NCI-H345 treated with DMSO at 0.1 percent for 48 hours (cell line): ENCODE results near the gene PARL.
A peak's percentile ranks its signal among the peaks of the same experiment; 100 is the strongest.

ENCODE experiments used
- DNase-seq: peaks from one replicate; lab custom pipeline; 2025; ENCODE audit not compliant: unreplicated experiment; lab: John Stamatoyannopoulos, UW

The PARL gene

DNA sequence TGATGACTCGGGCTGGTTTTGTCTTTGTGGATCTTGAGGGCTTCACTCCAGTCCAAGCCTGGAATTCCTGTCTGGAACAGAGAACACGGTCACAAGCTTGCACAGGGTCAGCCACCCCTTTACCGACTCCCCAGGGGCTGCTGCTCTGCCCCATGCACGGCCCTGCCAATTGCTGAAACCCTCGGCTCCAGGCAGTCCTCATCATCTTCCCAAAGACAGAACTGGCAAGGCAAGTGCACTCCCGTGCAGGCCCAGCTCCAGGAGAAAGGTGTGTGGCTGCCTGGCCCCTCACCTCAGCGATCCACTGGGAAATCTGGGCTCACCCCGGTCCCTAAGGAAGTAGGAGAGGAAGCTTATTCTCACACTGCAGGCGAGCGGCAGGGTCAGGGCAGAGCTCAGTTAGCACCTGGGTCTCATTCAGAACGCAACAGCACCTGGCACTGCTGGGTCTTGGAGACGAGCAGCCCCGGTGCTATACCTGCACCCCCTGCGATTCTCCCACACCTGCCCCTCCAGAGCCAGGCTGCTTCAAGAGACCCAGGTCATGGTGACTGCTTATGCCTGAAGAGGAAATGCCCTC, 66.5 kb downstream of the PARL start:
- DNase-seq = no peak

DNA sequence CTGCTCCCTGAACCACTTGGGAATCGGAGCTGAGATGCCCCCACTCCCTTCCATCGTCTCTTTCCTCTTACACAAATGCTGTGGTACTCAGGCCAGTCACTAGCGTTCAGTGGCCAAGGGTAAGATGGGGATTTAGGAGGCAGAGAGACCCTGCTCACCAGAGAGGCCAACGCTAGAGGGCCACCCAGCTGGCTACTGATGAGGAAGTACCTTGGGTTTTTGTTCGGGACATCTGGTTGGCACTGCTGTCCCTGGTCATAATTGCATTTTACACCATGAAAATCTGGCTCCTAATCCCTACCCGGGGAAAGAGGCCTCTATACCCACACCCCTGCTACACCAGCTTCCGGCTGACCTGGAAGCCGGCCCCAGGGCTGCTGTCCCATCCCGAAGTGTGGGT, 67.0 kb downstream of the PARL start:
- no peak for DNase-seq

DNA sequence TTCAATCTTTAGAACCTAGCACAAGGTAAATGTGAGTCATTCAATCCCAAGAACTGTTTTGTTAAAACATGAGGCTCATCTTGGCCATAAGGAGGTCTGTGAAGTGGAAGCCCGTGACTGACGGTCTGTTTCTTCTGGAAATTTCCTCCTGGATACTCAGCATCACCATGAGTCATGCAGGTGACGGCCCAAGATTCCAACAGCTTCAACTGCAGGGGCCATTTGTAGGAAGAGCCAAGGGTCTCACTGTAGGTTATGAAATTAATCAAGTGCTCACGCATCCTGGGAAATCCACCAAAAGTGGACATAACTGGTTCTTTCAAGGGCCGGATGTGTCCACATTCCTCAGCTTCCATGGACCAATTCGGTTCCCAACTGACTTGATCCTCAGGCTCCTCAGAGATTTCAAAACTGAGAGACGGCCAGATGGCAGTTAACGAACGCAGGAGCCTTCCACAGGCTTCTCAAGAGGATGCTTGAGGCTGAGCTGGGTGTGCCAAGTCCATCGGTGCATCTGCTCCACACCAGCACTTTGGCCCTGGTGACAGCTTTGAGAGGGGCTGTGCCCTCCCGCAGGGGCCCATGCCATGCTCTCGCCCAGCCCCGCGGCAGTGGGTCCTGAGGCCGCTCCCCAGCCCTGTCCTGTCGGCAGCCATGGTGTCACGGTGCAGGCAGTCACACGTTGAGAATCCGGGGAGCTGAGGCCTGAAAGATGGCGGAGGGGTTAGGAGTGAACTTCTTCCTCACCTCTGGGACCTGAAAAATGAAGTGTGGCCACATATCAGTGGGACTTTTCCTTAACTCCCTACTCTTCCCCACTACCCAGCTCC, 67.8 kb downstream of the PARL start:
- no peak for DNase-seq

DNA sequence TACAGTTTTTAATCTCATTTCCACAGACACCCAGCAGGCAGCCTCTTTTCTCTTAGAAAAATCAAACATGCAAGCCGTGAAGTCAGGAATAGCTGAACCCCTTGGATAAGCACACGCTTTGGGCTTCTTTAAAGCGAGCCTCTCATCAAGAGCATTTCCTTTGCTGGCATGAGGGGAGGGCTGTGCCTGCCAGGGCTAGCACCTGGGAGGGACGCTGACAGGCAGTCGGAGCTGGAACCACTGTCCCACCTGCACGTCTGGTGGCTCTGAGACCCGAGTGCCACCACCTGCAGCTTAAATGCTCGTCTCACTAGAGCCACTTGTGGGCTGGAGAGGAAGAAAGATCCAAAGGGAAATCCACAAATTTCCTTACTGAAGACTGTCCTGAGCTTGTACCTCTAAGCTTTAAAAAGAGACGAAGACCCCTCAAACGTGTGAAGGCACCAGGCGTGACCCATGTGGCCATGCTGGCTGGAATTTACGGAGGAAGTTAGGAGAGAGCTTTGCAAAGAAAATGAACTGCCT, 68.7 kb downstream of the PARL start:
- DNase-seq = no peak

DNA sequence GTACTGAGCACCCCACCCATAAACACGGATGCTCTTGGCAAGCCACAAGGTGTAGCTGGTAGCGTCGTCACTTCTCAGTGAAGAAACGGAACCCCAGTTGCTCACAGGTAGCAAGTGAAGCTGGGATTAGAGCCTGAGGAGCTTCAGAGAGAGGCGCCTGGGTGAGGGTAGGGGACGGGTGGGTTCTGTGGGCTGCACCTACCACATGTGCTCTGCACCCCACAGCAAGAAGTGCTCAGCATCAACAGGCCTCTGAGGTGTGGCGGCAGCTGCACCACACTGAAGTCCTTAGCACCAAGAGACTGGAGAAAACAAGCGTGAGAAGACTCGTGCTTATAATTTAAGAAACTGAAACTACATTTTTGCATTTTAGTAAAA, 69.1 kb downstream of the PARL start:
- no peak for DNase-seq

DNA sequence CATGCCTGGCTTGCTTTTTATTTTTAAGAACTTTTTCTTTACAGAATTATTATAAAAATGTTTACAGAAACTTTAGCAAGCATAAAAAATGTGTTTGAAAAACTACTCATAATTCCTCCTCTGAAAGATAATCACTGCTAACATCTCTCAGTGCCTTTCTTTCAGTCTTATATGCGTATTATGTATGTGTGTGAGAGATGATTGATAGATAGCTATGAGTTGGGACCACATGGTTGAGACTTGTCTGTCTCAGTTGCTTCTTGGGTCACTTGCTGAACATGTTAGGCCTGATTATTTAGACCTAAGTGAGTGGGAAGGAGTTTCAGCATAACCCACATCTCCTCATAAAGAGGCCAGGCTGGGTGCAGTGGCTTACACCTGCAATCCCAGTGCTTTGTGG, 70.4 kb downstream of the PARL start:
- no peak for DNase-seq

DNA sequence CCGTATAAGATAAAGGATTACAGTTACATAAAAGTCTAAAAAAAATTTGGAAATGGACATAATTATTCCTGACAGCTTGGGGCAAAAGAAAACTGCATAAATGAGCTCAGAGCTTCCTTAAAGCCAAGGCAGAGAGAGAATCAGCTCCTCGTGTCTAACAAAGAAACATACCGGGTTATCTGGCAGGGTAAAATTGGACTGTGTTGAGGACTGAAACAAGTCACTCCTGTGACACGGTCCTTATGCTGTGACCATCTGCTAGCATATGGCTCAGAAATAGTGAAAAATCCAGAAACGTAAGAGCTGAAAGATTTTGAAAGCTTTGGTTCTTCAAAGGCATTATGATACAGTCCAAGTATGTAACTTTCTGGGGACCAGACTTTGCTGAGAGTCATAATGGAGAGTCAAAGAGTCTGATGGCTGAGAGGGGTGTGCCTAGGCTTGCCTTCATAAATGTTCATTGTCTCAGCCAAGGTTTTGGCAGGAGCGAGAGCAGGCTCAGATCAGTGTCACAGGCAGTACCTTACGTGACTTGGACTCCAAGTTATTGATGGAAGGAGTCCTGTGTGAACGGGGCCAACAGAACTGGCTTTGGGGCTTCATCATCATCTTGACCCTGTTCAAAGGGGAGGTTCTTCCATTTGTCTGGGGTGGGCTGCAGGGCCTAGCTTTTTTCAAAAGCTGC, 71.8 kb downstream of the PARL start:
- DNase-seq = peak; percentile 84

DNA sequence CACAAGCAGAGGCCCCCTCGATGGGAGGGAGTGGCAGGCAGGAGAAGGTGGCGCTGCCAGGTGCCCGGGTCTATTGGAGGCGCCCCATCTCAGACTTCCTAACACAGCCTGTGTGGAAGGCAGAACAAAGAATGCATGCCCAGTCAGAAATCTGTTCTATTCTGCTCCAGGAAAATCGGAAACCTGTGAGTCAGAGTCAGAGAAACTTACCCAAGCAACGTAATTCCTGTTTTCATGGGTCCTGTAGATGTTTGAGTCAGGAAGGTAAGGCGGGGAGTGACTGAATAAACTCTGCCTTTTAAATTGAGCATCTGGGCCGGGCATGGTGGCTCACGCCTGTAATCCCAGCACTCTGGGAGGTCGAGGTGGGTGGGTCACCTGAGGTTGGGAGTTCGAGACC, 73.0 kb downstream of the PARL start:
- no peak for DNase-seq

DNA sequence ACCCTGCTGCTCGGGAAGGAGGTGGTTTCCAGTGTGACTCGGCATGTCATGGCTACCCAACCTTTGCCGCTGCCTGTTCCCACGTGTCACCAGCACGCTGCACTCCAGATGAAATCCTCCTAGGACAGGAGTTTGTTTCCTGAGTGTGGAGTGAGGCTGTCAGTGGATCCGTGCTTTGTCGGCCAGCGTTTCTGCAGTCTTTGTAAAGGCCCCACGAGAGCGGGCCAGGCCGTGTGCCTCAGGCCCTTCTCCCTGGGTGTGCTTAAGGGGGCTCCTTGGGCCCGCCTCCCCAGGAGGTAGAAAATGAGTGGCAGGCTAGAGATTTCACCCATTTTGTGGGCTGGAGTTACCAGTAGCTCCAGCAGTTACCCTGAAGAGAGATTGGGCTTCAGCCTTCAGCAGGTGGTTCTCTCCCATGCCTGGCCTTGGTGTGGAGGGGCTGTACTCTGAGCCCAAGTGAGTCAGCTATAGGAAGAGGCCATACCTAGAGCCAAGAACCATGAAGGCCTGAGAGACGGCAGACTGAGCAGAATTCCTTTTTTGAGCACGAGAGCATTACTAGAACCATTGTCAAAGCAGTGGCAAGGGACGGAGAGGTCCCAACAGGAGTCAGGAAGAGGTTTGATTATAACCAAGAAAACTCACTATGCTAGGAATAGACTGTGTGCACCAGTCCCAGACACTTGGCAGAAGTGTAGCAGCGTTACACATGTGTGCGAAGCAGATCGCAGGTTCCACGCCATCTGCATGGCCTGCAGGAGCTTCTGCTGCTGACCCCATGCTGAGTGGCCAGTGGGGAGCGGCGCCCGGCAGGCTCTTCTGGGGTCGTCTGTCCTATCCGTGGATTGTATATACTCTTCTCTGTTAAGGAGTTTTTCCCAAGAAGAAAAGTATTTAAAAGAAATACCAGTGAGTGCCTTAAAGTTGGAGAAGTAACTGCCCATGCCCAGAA, 73.8 kb downstream of the PARL start:
- DNase-seq = no peak

DNA sequence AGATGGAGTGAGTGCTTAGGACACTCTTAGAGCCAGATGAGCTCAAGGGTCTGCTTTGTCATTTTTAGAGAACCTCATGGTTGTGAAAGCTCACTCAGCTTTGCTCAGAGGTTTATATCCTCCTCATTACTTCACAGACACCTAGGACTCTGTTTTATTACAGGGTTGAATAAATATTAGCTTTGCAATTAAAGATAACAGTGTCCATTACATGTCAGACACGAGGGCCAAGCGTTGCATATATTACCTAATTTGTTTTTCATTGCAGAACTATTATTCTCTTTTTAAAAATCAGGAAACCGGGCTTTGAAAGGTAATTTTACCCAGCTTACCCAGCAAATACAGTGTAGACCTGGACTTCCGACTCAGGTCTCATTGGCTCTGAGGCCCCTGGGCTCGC, 75.4 kb downstream of the PARL start:
- peak; percentile 72 for DNase-seq

DNA sequence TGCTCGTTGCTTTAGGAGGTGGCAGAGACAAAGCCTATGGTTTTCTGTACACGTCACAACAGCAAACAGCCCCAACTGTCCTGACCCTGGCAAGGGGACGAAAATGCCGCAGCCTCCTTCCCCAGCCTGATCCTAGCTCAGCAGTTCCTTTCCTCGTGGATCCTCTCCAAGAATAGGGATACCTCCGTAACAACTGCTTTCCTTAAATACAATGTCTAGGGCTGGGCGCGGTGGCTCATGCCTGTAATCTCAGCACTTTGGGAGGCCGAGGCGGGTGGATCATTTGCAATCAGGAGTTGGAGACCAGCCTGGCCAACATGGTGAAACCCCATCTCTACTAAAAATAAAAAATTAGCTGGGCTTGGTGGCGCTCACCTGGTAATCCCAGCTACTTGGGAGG, 76.3 kb downstream of the PARL start:
- no peak for DNase-seq

DNA sequence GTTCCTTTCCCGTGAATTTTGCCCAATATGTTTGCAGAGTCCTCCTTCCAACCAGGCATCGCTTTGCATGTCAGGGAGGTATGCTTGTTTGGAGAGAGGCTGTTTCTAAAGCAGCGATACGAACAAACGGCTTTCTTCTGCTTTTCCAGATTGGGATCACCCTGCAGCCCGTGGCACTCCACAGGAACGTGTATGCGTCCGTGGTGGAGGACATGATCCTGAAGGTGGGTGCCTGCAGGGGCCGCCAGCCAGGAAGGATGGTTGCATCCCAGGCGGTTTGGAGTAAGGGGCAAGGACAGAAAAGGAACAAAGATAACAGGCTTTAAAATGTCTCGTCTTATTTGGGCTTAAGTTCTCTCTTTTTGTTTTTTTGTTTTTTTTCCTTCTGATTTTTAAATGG, 76.8 kb downstream of the PARL start:
- no peak for DNase-seq

DNA sequence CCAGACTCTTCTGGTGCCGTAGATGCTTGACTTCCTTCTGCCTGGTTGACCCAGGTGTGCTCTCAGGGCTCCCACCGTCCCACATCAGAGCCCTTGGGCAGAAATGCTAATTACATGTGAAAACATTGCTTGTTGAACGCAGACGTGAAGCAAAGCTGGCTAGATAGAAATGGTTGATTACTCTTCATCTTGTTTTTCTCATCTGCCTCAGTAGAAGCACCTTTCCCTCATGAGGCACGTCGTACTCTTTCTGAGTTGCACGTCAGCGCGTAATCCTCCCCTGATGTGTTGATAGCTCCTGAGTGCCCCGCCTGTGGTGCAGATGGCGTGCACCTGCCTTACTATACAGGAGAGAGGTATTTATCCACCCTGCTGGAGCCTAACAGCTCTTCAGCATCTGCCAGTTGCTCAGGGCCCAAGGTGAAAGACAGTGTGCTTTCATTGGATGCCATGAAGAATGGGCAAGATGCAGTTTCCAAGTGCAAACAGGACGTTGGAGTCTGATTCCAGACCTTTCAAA, 77.4 kb downstream of the PARL start:
- DNase-seq = peak; percentile 99

DNA sequence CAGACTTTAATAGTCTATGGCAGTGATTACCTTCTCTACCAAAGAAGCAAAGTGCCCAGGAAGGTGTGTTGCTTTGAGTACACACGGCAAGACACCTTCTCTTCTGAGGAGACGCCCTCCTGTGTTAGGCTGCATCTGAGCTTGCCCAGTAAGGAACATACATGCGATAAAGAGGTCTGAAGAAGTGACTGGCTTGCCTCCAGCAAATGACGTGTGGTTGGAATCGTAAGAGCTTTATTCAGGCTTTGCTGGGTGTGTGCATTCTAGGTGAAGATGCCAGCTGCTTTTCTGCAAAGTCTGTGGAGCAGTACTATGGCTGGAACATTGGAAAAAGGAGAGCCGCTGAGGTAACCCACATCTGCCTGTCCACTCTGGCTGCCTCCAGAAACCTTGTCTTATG, 81.7 kb downstream of the PARL start:
- no peak for DNase-seq

DNA sequence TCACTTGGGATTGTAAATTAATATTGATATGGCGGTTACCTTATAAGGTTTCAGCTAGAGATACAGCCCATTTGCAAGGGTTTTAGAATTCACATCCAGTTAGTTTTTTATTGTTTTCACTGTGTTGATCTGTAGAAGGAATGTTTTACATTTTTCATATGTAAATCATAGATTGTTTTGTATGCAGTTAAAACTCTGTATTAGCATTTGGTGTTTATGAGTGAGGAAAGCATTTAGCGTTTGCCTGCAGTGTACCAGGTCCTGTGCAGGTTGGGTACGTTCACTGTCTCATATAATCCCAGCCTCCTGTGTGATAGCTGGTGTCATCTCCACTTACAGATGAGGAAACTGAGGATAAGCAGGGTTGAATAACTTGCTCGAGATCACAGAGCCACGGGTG, 83.1 kb downstream of the PARL start:
- DNase-seq = no peak

DNA sequence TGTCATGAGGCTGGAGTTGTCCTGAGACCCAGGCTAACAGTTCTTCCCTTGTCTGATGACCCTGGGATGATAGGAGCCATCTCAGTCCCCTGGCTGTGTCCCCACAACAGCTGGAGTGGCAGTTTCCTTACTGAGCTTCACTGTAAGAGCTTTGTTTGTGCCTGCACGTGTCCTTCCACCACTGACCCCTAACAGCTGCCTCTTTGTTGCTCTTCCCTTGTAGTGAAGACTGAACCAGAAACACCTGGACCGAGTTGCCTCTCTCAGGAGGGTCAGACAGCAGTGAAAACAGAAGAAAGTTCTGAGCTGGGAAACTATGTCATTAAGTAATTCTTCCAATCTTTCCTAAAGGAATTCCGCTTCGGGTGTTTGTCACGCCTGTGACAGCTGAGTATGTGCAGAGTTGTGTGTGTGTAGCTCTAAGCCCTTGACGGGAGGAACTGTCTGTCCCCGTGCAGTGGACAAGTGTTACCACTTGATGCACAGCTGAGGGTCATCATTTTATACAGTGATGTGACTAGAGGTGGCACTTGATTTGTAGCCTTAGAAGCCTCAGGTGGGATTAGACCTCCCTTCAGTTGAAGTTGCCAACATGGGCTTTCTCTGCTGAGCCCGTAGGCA, 84.3 kb downstream of the PARL start:
- no peak for DNase-seq

DNA sequence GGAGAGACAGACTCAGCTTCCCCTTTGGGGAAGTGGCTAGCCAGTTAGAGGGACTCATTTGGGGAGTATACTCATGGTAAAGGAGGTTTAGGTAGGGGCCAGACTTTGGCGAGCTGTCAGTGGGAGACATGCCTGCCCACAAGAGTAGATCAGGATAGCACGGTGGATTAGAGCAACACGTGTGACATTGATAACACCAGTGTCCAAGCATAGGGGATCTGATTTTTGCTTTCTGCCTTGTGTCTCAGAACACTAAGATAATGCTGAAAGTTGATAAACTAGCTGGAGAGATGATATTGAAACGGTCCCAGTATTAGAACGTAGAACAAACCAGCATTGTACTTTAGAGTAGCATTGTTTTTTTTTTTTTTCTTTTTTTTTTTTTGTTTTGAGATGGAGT, 85.2 kb downstream of the PARL start:
- DNase-seq = no peak

DNA sequence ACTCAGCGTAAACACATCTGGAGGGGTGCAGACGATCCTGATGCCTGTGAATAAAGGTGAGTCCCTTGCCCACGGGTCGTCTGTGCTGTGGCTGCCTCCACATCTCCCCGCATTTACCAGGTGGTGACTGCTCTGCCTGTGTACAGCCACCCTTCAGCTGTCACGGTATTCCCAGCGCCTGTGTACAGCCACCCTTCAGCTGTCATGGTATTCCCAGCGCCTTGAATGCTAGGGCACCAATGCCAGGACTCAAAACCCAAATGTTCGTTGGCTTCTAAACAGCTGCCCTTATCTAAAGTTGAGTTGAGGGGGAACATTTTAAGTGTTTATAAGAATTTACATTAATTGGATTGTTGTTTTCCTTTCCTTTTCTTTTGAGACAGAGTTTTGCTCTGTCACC, 86.7 kb downstream of the PARL start:
- DNase-seq = no peak

DNA sequence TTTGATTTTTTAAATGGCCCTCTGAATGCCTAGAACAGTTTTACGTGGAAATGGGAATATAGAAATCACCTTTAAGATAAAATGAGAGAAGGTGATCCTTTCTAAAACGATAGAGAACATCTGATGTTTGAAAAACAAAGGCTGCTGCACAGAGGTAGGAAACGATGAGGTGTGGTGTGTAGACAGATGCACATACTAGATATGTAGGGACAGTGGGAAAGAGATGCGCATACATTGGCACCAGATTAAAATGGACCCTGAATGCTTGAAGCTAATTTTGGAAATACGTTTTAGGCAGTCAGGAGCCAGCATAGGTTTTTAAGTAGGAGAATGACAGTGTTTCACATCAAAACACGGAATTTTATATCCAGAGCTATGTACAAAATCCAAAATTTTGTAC, 88.3 kb downstream of the PARL start:
- DNase-seq = no peak

DNA sequence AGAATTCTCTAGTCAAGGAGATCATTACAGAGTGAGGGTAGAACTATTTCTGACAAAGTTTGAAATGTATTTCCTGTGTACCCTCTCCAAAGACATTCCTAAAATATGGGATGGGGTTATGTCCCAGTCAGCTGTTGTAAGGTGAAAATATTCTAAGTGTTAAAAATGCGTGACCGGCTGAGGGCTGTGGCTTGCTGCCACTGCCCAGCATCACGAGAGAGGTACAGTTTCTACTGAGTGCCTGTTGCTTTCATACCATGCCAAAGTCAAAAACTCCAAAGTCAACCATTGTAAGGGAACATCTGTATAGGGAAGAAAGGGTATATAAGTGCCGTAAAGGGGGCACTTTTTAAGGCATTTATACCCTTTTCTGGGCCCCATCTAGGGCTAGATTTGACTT, 90.2 kb downstream of the PARL start:
- DNase-seq = no peak
